ENCODE results near the gene CUEDC1. TPM values are rescaled to one million over a fixed set of nuclear protein-coding genes. Genes with fewer than 3 reads are reported as not detected.
A peak's percentile ranks its signal among the peaks of the same experiment; 100 is the strongest.

CUEDC1 gene
- total and polyA plus RNA-seq, 2 donors (not counting 1 experiment from before 2014, with no cell fraction given), result 0.57 TPM; not detected in 1

DNA sequence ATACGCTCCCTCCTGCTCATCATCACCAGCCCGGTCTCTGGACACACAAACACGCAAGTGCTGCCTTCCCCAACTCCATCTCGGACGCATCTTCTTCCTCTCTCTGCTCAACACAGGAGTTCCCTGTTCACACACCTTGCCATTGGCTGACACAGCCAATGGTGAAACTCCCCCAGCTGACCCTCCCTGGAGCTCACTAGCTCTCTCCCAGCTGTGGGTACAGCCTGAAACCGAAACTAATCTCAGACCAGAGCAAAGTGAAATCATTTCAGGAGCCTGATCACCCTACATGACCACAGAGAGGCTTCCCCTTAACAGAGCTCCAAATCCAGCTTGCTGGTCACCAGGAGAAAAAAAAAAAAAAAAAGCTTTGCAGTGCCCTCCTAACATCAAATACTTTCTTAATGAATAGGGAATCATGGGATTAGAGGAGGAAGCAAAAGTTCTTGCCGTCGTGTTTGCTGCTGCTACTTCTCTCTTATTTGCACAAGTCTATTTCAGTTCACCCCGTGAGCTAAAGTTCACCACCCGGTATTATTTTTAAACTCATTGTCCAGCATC lies 8.3 kb downstream of the CUEDC1 start:
- 5% methylated on average over 6 of the region's 10 CpGs for WGBS (ENCODE audit: insufficient coverage)
- peaks cover 50% of the 10 kb centered on the region for H3K4me1 Mint-ChIP-seq
- no peaks in the 10 kb centered on the region for H3K9me3 Mint-ChIP-seq (ENCODE audit: insufficient read depth)
- no peaks in the 10 kb centered on the region for H3K79me2 ChIP-seq (ENCODE audit: control insufficient read depth, insufficient read depth, low read length)
- peak overlapping the region; percentile 81 for H3K4me2 ChIP-seq (replicated peaks; ENCODE audit: low read depth, low read length, poor library complexity, severe bottlenecking)
- H3K27ac Mint-ChIP-seq, result peak overlapping the region; percentile 64
- TF ChIP-seq EZH2 (IDR thresholded peaks at IDR 0.05; ENCODE audit: borderline replicate concordance, insufficient read depth, low read depth, low read length, poor library complexity, severe bottlenecking), result no peak
- TF ChIP-seq, protein P1, sequence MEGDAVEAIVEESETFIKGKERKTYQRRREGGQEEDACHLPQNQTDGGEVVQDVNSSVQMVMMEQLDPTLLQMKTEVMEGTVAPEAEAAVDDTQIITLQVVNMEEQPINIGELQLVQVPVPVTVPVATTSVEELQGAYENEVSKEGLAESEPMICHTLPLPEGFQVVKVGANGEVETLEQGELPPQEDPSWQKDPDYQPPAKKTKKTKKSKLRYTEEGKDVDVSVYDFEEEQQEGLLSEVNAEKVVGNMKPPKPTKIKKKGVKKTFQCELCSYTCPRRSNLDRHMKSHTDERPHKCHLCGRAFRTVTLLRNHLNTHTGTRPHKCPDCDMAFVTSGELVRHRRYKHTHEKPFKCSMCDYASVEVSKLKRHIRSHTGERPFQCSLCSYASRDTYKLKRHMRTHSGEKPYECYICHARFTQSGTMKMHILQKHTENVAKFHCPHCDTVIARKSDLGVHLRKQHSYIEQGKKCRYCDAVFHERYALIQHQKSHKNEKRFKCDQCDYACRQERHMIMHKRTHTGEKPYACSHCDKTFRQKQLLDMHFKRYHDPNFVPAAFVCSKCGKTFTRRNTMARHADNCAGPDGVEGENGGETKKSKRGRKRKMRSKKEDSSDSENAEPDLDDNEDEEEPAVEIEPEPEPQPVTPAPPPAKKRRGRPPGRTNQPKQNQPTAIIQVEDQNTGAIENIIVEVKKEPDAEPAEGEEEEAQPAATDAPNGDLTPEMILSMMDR (IDR thresholded peaks at IDR 0.05), result no peak
- H3K27me3 ChIP-seq (replicated peaks in 1 of 4; ENCODE audit: control extremely low read depth in 1 of 4, control insufficient read depth in 3 of 4, insufficient read depth in 4 of 4, low read length in 3 of 4), result peaks cover 0 to 48% (median 20%) of the 10 kb centered on the region in 4 experiments
- peak overlapping the region; percentile 96 for H3K4me3 Mint-ChIP-seq
- H3K4me3 ChIP-seq (ENCODE audit: control extremely low read depth in 1 of 5, extremely low read depth in 1 of 5, insufficient read depth in 1 of 5, low read depth in 2 of 5, low read length in 4 of 5), result peak overlapping the region; percentile 28 to 57 (median 50)
- H4K20me1 ChIP-seq (ENCODE audit: control insufficient read depth, insufficient read depth, low read length, poor library complexity, severe bottlenecking), result no peaks in the 10 kb centered on the region
- POLR2A ChIA-PET, result interaction anchor here (0.6 to 0.8 kb wide), 2 partner anchors 9 to 12 kb away, joined by 3 read pairs; no protein-coding TSS in a partner anchor
- H3K9ac ChIP-seq (ENCODE audit: low read length), result peak overlapping the region; percentile 51
- DNase-seq (peak; percentile 75), ATAC-seq (ENCODE audit: low read depth) (peak; percentile 88)
- intact Hi-C loops (cut with micrococcal nuclease), result loop anchor here (5.0 kb wide), 1 partner anchor 80 kb away; no protein-coding TSS in a partner anchor
- H3K9me3 ChIP-seq (ENCODE audit: control extremely low read depth in 1 of 3, control insufficient read depth in 2 of 3, insufficient read depth in 1 of 3, low read length in 2 of 3), result peaks cover 0 to 4% (median 0%) of the 10 kb centered on the region in 3 donors
- CTCF ChIA-PET, result interaction anchor here (0.7 to 2.1 kb wide), 11 partner anchors 8 to 96 kb away, joined by 3 to 15 read pairs (median 4); partner anchors contain the start of gene CUEDC1
- H3K36me3 ChIP-seq (replicated peaks in 1 of 2; ENCODE audit: control extremely low read depth in 1 of 2, control insufficient read depth in 1 of 2, extremely low read depth in 1 of 2, insufficient read depth in 2 of 2, low read length in 1 of 2), result no peaks in the 10 kb centered on the region
- H3K27me3 Mint-ChIP-seq, result peaks cover 56% of the 10 kb centered on the region
- peak overlapping the region; percentile 35 for H2AFZ ChIP-seq (ENCODE audit: insufficient read depth, low read depth, low read length, poor library complexity, severe bottlenecking)
- H3K4me1 ChIP-seq (ENCODE audit: control insufficient read depth in 2 of 2, insufficient read depth in 2 of 2, low read length in 2 of 2), result peaks cover 30 to 55% of the 10 kb centered on the region in 2 donors
- no peak overlapping the region for H3K27ac ChIP-seq (ENCODE audit: low read length in 2 of 2)

Data from B cell (primary cell).